Thyroid gland (tissue), 4 donors: ENCODE data around the gene AJAP1. TPM values are rescaled to one million over a fixed set of nuclear protein-coding genes. Genes with fewer than 3 reads are reported as not detected.
"Not testable (repeated sequence)": the region's sequence is repeated elsewhere in the genome, so short reads cannot be mapped to it uniquely, and the experiment has no call there.

Experiments used
- DNase-seq, 2 donors: peaks; one replicate each; pipeline ENCODE4 v3.0.0-alpha.2; 2019
- H3K27ac ChIP-seq, 3 donors: fragments of 200-600 bp; sonication (generic); 1 replicate in 2 of 3; 2 replicates in 1 of 3; pipeline ENCODE4 v1.5.1; 2016 to 2019; ENCODE audit warnings: mild to moderate bottlenecking in 1 of 3, moderate library complexity in 1 of 3
- H3K27me3 ChIP-seq: fragments of 200-600 bp; sonication (generic); one replicate; pipeline ENCODE4 v1.5.1; 2019
- H3K36me3 ChIP-seq, 2 donors: fragments of 200-600 bp; sonication (generic); one replicate each; pipeline ENCODE4 v1.5.1; 2016 to 2019
- H3K4me1 ChIP-seq, 2 donors: fragments of 200-600 bp; sonication (generic); one replicate each; pipeline ENCODE4 v1.5.1; 2017 to 2019
- H3K4me3 ChIP-seq, 3 donors: fragments of 200-600 bp; sonication (generic); replicated peaks in 1 of 3; 1 replicate in 2 of 3; 2 replicates in 1 of 3; pipeline ENCODE4 v1.5.1; 2016; ENCODE audit warnings: mild to moderate bottlenecking in 1 of 3
- H3K9me3 ChIP-seq: fragments of 200-600 bp; sonication (generic); one replicate; pipeline ENCODE4 v1.5.1; 2017
- POLR2A ChIP-seq, 2 donors: fragments of 450-650 bp; IDR thresholded peaks; one replicate each; pipeline ENCODE4 v1.6.1; 2017; ENCODE audit warnings: antibody characterized with exemption in 2 of 2, mild to moderate bottlenecking in 2 of 2, moderate library complexity in 1 of 2
- WGBS, 2 donors: methylation state at CpG; one replicate each; pipeline ENCODE4 v1.1.5; 2017; 5-methylcytosine and 5-hydroxymethylcytosine counted together
- intact Hi-C: fragments of 100-400 bp; cut with DNase I; formaldehyde crosslinking; loops from one replicate; pipeline ENCODE4 v1.15.1; 2023
- total RNA-seq, 4 donors: library from RNA; depleted of rRNA; stranded (reverse); fragments of >200 nt; gene quantifications; one replicate each; pipeline ENCODE4 v1.2.3, GENCODE V29; 2016
- TF ChIP-seq, protein P1 (sequence below), 6 experiments: fragments of 200-600 bp in 3 of 6; fragments of 450-650 bp in 3 of 6; sonication (generic) in 3 of 6; IDR thresholded peaks; one replicate each; pipeline ENCODE4 v1.5.1; 2016 to 2019; ENCODE audit warnings: antibody characterized with exemption in 6 of 6, mild to moderate bottlenecking in 2 of 6, inconsistent platforms in 1 of 6, moderate library complexity in 1 of 6

Gene AJAP1
- total RNA-seq, 4 donors from 2014 or later = 0.22 to 1.6 (median 0.81) TPM

GRCh38 chr1:4664606-4665005 lies 10.2 kb downstream of the AJAP1 start:
- Histone ChIP-seq H3K27me3 (no peaks in the 10 kb centered on the region), H3K9me3 (no peaks in the 10 kb centered on the region), H3K27ac (no peak overlapping the region), H3K4me3 (no peak overlapping the region), H3K4me1 (no peaks in the 10 kb centered on the region), H3K36me3 (no peaks in the 10 kb centered on the region)
- intact Hi-C loops = no loop called here
- 78 to 88% methylated on average over 8 of the region's 8 CpGs for WGBS, 2 donors
- TF ChIP-seq, protein P1, sequence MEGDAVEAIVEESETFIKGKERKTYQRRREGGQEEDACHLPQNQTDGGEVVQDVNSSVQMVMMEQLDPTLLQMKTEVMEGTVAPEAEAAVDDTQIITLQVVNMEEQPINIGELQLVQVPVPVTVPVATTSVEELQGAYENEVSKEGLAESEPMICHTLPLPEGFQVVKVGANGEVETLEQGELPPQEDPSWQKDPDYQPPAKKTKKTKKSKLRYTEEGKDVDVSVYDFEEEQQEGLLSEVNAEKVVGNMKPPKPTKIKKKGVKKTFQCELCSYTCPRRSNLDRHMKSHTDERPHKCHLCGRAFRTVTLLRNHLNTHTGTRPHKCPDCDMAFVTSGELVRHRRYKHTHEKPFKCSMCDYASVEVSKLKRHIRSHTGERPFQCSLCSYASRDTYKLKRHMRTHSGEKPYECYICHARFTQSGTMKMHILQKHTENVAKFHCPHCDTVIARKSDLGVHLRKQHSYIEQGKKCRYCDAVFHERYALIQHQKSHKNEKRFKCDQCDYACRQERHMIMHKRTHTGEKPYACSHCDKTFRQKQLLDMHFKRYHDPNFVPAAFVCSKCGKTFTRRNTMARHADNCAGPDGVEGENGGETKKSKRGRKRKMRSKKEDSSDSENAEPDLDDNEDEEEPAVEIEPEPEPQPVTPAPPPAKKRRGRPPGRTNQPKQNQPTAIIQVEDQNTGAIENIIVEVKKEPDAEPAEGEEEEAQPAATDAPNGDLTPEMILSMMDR (IDR thresholded peaks at IDR 0.05) = no peak
- TF ChIP-seq POLR2A (IDR thresholded peaks at IDR 0.05) = no peak
- DNase-seq = no peak

- no peak for TF ChIP-seq POLR2A (IDR thresholded peaks at IDR 0.05)
- Histone ChIP-seq H3K9me3 (no peaks in the 10 kb centered on the region), H3K27me3 (no peaks in the 10 kb centered on the region), H3K36me3 (no peaks in the 10 kb centered on the region), H3K4me1 (no peaks in the 10 kb centered on the region), H3K27ac (no peak overlapping the region), H3K4me3 (no peak overlapping the region)
- intact Hi-C loops = no loop called here
- 74 to 77% methylated on average over 9 of the region's 9 CpGs for WGBS, 2 donors
- DNase-seq = no peak
Measured at GRCh38 chr1:4665456-4665855, 11.0 kb downstream of the AJAP1 start.

DNA sequence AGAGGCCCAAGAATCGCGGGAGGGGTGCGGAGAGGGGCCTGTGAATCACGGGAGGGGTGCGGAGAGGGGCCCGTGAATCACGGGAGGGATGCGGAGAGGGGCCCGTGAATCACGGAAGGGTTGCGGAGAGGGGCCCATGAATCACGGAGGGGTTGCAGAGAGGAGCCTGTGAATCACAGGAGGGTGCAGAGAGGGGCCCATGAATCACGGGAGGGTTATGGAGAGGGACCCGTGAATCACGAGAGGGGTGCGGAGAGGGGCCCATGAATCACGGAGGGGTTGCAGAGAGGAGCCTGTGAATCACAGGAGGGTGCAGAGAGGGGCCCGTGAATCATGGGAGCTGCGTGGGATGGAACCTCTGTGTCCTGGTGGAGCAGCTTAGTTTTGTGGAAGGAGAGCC lies 12.3 kb downstream of the AJAP1 start:
- H3K4me1 ChIP-seq, H3K27me3 ChIP-seq, DNase-seq, intact Hi-C loops, H3K9me3 ChIP-seq, H3K4me3 ChIP-seq, H3K36me3 ChIP-seq, H3K27ac ChIP-seq: not testable (repeated sequence)
- WGBS, 2 donors = 82 to 83% methylated on average over 19 of the region's 19 CpGs

- no peak for DNase-seq
- H3K4me1 ChIP-seq = no peaks in the 10 kb centered on the region
- no peaks in the 10 kb centered on the region for H3K27me3 ChIP-seq
- H3K27ac ChIP-seq = no peak overlapping the region
- WGBS, 2 donors = 65 to 68% methylated on average over 12 to 13 of the region's 13 CpGs
- H3K9me3 ChIP-seq = no peaks in the 10 kb centered on the region
- no peaks in the 10 kb centered on the region for H3K36me3 ChIP-seq
- TF ChIP-seq, protein P1 (IDR thresholded peaks at IDR 0.05) = no peak
- no peak for TF ChIP-seq POLR2A (IDR thresholded peaks at IDR 0.05)
- intact Hi-C loops = no loop called here
- no peak overlapping the region for H3K4me3 ChIP-seq
Measured at GRCh38 chr1:4668743-4669700, 14.6 kb downstream of the AJAP1 start.

- Histone ChIP-seq H3K27ac (no peak overlapping the region), H3K9me3 (no peaks in the 10 kb centered on the region), H3K27me3 (no peaks in the 10 kb centered on the region), H3K4me1 (no peaks in the 10 kb centered on the region), H3K4me3 (no peak overlapping the region), H3K36me3 (no peaks in the 10 kb centered on the region)
- TF ChIP-seq POLR2A (IDR thresholded peaks at IDR 0.05) = no peak
- TF ChIP-seq, protein P1 (IDR thresholded peaks at IDR 0.05) = no peak
- DNase-seq = no peak
- intact Hi-C loops = no loop called here
- WGBS, 2 donors = 71 to 76% methylated on average over 4 of the region's 4 CpGs
Measured at GRCh38 chr1:4670265-4670664, 15.9 kb downstream of the AJAP1 start.

DNA sequence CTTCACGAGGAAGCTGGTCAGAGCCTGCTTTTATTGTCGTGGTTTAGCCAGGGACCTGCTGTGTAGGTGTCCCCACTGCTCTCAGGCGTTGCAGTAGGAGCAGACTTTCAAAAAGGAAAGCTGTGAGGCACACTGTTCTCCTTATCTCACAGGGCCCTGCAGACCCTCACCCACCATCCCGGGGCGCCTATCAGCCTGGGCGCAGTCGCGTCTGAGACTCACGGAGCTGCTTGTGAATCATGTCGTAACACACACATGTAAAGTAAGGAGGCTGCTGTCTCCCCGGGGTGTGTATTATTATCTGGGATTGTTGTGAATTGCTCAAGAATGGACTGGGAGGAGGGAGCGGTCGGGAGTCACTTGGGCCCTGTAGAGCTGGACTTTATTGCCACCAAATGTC lies 17.4 kb downstream of the AJAP1 start:
- intact Hi-C loops = no loop called here
- WGBS, 2 donors = 88 to 91% methylated on average over 12 to 13 of the region's 13 CpGs

More for the DNA sequence above, 17.4 kb downstream of the AJAP1 start:
- no peaks in the 10 kb centered on the region for H3K27me3 ChIP-seq
- no peak overlapping the region for H3K27ac ChIP-seq
- no peaks in the 10 kb centered on the region for H3K4me1 ChIP-seq
- no peak for TF ChIP-seq POLR2A (IDR thresholded peaks at IDR 0.05)
- TF ChIP-seq, protein P1 (IDR thresholded peaks at IDR 0.05) = no peak
- no peaks in the 10 kb centered on the region for H3K9me3 ChIP-seq
- H3K4me3 ChIP-seq = no peak overlapping the region
- no peak for DNase-seq
- no peaks in the 10 kb centered on the region for H3K36me3 ChIP-seq
